ENCODE data around the gene A4GNT.

DNA sequence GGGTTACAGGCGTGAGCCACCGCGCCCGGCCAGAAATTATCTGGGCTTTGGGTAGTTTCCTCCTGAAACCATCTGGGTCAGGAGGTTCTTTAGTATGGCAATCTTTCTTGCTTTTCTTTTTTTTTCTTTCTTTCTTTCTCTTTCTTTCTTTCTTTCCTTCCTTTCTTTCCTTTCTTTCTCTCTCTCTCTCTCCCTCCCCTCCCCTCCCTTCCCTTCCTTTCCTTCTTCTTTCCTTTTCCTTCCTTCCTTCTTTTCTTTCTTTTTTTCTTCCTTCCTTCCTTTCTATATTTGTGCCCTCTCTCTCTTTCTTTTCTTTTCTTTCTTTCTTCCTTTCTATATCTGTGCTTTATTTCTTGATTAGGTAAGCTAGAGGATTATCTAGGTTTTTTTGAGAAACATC lies 25.6 kb upstream of the A4GNT start:
- TF ChIP-seq EZH2 (IDR thresholded peaks at IDR 0.05; ENCODE audit: insufficient read depth, poor library complexity, severe bottlenecking) (no peak), EZH2phosphoT487 (IDR thresholded peaks at IDR 0.05; ENCODE audit: insufficient read depth, low read depth) (no peak)

All from GM23248 (cell line).